Kidney (tissue), 14 donors: Measurements from ENCODE around the gene HOXB3. TPM values are rescaled to one million over a fixed set of nuclear protein-coding genes. Genes with fewer than 3 reads are reported as not detected.

ENCODE experiments used
- DNase-seq, 5 donors: peaks; one replicate each; pipeline ENCODE4 v3.0.0-alpha.2; 2013 to 2020
- FAIRE-seq: peaks from 2 replicates; lab custom pipeline; 2012; peaks lifted over from hg19 to GRCh38; lab: Jason Lieb, UNC
- H3K27ac ChIP-seq, 2 donors: one replicate each; pipeline ENCODE4 v1.7.0; 2013; ENCODE audit warnings: low read depth in 2 of 2, low read length in 2 of 2, inconsistent platforms in 1 of 2
- H3K27me3 ChIP-seq: one replicate; pipeline ENCODE4 v1.7.1; 2013; ENCODE audit warnings: low read length, inconsistent platforms; ENCODE audit not compliant: control insufficient read depth, insufficient read depth
- H3K36me3 ChIP-seq, 3 donors: one replicate each; pipeline versions ENCODE4 v1.7.0 to v1.7.1; 2013; ENCODE audit warnings: low read length in 3 of 3, control low read depth in 1 of 3, inconsistent platforms in 1 of 3; ENCODE audit not compliant: insufficient read depth in 3 of 3, control insufficient read depth in 2 of 3
- H3K4me1 ChIP-seq, 3 donors: one replicate each; pipeline versions ENCODE4 v1.7.0 to v1.7.1; 2013; ENCODE audit warnings: low read length in 3 of 3, inconsistent platforms in 1 of 3, low read depth in 1 of 3; ENCODE audit not compliant: control insufficient read depth in 2 of 3, insufficient read depth in 2 of 3
- H3K4me3 ChIP-seq, 3 donors: one replicate each; pipeline versions ENCODE4 v1.7.0 to v1.8.1; 2013; ENCODE audit warnings: low read length in 3 of 3, control low read depth in 1 of 3, inconsistent platforms in 1 of 3
- H3K9ac ChIP-seq, 3 donors: one replicate each; pipeline versions ENCODE4 v1.7.0 to v1.7.1; 2013; ENCODE audit warnings: low read length in 3 of 3, control low read depth in 1 of 3, inconsistent platforms in 1 of 3
- H3K9me3 ChIP-seq, 3 donors: one replicate each; pipeline versions ENCODE4 v1.7.0 to v1.7.1; 2013; ENCODE audit warnings: low read length in 3 of 3, control low read depth in 1 of 3, inconsistent platforms in 1 of 3; ENCODE audit not compliant: control insufficient read depth in 2 of 3, insufficient read depth in 1 of 3
- CTCF ChIP-seq: IDR thresholded peaks from 3 replicates; pipeline ENCODE4 v1.5.1; 2012; ENCODE audit warnings: mild to moderate bottlenecking, moderate library complexity, borderline replicate concordance; ENCODE audit not compliant: insufficient read depth; ENCODE audit errors: extremely low read depth
- intact Hi-C: fragments of 100-400 bp; cut with DNase I; formaldehyde crosslinking; loops from one replicate; pipeline ENCODE4 v1.11.1; 2022
- polyA plus RNA-seq: library from polyadenylated mRNA; stranded (reverse); fragments of 350-450 nt; fragmentation: Illumina TruSeq; extraction: RNeasy Lipid Tissue Mini Kit (QIAGEN cat#74804); gene quantifications from one replicate; pipeline ENCODE4 v1.2.3, GENCODE V29; 2014; ENCODE audit warnings: low read depth, low replicate concordance; ENCODE audit not compliant: insufficient read depth
- total RNA-seq: library from RNA; stranded (reverse); fragmentation: NEBNext Ultra II Directional; extraction: Animal tissue kit (Norgen Biotek cat#: 25700); gene quantifications from one replicate; pipeline ENCODE4 v1.2.1, GENCODE V29; 2021
- donor health status: control.
- donor health status: control.
- donor health status: control.
- donor health status: control.
- donor health status: control.
- donor health status: DM: yes; HTN: yes; CAD: no.
- donor health status: Normal renal cell carcinoma (clear cell type).

Gene HOXB3
- total and polyA plus RNA-seq, 2 donors from 2014 or later: 12.1 to 99.0 TPM

DNA sequence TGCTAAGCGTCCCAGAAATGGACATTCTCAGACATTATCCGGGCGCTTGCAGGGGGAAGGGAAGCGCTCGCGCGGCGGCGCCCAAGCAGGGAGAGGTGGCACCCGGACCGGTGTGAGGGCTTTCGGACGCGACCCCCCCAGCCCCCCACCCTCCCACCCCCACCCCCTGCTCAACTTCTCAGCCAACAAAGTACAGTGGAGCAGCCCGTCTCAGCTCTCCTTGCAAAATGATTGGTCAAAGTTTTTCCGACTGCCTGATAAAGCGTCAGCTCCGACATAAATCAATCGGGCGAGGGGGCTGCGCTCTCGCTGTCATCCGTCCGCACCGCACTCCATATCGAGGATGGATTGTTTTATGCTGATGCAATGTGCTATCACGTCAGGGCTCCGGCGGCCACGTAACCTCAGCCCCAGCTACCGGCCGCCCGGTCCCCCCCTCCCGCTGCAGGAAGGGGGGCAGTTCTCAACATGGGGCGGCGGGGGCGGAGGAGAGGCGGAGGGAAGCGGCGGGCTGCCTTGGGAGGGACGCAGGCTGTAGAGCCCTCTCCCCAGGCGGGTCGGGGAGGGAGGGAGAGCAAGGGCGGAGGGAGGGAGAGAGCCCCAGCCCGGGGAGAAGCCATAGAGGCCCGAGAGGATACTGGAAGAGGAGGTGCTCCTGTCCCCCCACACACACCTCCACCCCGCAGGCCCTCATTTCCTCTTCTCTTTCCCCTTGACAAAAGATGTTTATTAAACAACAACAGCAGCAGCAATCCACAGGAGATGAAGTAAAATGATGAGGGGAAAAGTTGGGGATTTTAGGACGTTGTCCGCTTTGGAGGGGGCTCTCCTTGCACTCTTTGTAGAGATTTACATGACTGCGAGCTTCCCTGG, 36.4 kb upstream of the HOXB3 start, which contains the start of gene HOXB9:
TSS of gene HOXB9 (minus strand) at position 114 of the 873 bp plus-strand sequence. CDS start at position 25, 89 bp downstream.
- H3K4me1 ChIP-seq: peaks cover 0 to 8% (median 0%) of the 10 kb centered on the region in 3 donors
- DNase-seq (peak; percentile 90 to 95 (median 94)), FAIRE-seq (no peak)
- TF ChIP-seq CTCF: no peak
- H3K27ac ChIP-seq: peak within 1 kb of the TSS; percentile 86 to 91
- H3K4me3 ChIP-seq: peak within 1 kb of the TSS; percentile 65 to 66 (median 65)
- H3K9me3 ChIP-seq: no peaks in the 10 kb centered on the region
- peaks cover 62% of the 10 kb centered on the region for H3K27me3 ChIP-seq
- H3K9ac ChIP-seq: peak within 1 kb of the TSS in 2 of 3 donors; percentile 60 to 74
- H3K36me3 ChIP-seq: no peaks in the 10 kb centered on the region
- intact Hi-C loops: no loop called here

GRCh38 chr17:48625495-48626244, 35.6 kb upstream of the HOXB3 start:
- Histone ChIP-seq H3K4me1 (peaks cover 0 to 8% (median 0%) of the 10 kb centered on the region in 3 donors), H3K27ac (peak overlapping the region; percentile 86 to 91), H3K36me3 (no peaks in the 10 kb centered on the region), H3K4me3 (peak overlapping the region; percentile 57 to 65 (median 65)), H3K27me3 (peaks cover 61% of the 10 kb centered on the region), H3K9ac (peak overlapping the region in 2 of 3 donors; percentile 60 to 74), H3K9me3 (no peaks in the 10 kb centered on the region)
- FAIRE-seq: no peak
- intact Hi-C loops: no loop called here
- peak in 3 of 5 donors; percentile 63 to 90 (median 75) for DNase-seq
- no peak for TF ChIP-seq CTCF

GRCh38 chr17:48624544-48625494, 34.8 kb upstream of the HOXB3 start:
- H3K9me3 ChIP-seq: no peaks in the 10 kb centered on the region
- intact Hi-C loops: no loop called here
- H3K27ac ChIP-seq: peak overlapping the region; percentile 86 to 91
- H3K36me3 ChIP-seq: no peaks in the 10 kb centered on the region
- H3K9ac ChIP-seq: peak overlapping the region; percentile 33 to 74 (median 60)
- no peak for FAIRE-seq
- H3K27me3 ChIP-seq: peaks cover 57% of the 10 kb centered on the region
- H3K4me3 ChIP-seq: peak overlapping the region; percentile 65 to 66 (median 65)
- peaks cover 0 to 8% (median 0%) of the 10 kb centered on the region in 3 donors for H3K4me1 ChIP-seq
- DNase-seq: peak in 4 of 5 donors; percentile 77 to 85 (median 80)
- no peak for TF ChIP-seq CTCF
